Measurements from ENCODE around the gene ZSWIM3.
"Not testable (repeated sequence)": the region's sequence is repeated elsewhere in the genome, so short reads cannot be mapped to it uniquely, and the experiment has no call there.

Gene ZSWIM3

GRCh38 chr20:45857114-45857881, at the start of gene ZSWIM3, which contains the start of gene ACOT8:
ZSWIM3 (plus strand) TSS chr20:45857614; CDS start chr20:45857826, 212 bp downstream.
ACOT8 (minus strand) TSS chr20:45857392; CDS start chr20:45857315, 77 bp downstream.
- peak; percentile 90 for DNase-seq

- no peak for DNase-seq
These were observed 47.0 kb upstream of the ZSWIM3 start for GRCh38 chr20:45810191-45810970.

- DNase-seq: peak; percentile 93
These were observed 45.0 kb upstream of the ZSWIM3 start, which contains the start of gene UBE2C for GRCh38 chr20:45812157-45813005. UBE2C (plus strand) TSS chr20:45812644; CDS start chr20:45812696, 52 bp downstream.

- no peak for DNase-seq
These were observed 44.4 kb upstream of the ZSWIM3 start for GRCh38 chr20:45813006-45813340.

- no peak for DNase-seq
These were observed 43.9 kb upstream of the ZSWIM3 start for GRCh38 chr20:45813489-45813888.

GRCh38 chr20:45814314-45814713, 43.1 kb upstream of the ZSWIM3 start:
- no peak for DNase-seq

- DNase-seq: no peak
These were observed 40.5 kb upstream of the ZSWIM3 start for GRCh38 chr20:45816951-45817350.

GRCh38 chr20:45817376-45818194, 39.8 kb upstream of the ZSWIM3 start:
- DNase-seq: no peak

- DNase-seq: no peak
These were observed 39.2 kb upstream of the ZSWIM3 start for GRCh38 chr20:45818239-45818638.

GRCh38 chr20:45819466-45819865, 37.9 kb upstream of the ZSWIM3 start:
- DNase-seq: no peak

GRCh38 chr20:45821947-45822346, 35.5 kb upstream of the ZSWIM3 start:
- no peak for DNase-seq

- no peak for DNase-seq
These were observed 34.6 kb upstream of the ZSWIM3 start for GRCh38 chr20:45822857-45823256.

GRCh38 chr20:45823949-45824835, 33.2 kb upstream of the ZSWIM3 start:
- DNase-seq: peak; percentile 72

GRCh38 chr20:45826381-45827019, 30.9 kb upstream of the ZSWIM3 start:
- DNase-seq: no peak

- DNase-seq: no peak
These were observed 30.3 kb upstream of the ZSWIM3 start, which contains the start of gene TNNC2 for GRCh38 chr20:45827030-45827652. TNNC2 (minus strand) TSS chr20:45827312; CDS start chr20:45827248, 64 bp downstream.

GRCh38 chr20:45827712-45828111, 29.7 kb upstream of the ZSWIM3 start:
- DNase-seq: no peak

- DNase-seq: no peak
These were observed 28.8 kb upstream of the ZSWIM3 start for GRCh38 chr20:45828589-45828988.

GRCh38 chr20:45829673-45830106, 27.7 kb upstream of the ZSWIM3 start:
- DNase-seq: not testable (repeated sequence)

GRCh38 chr20:45832619-45833018, 24.8 kb upstream of the ZSWIM3 start:
- DNase-seq: no peak
